MV-4-11 (cell line): Measurements from ENCODE around the gene NEO1.

Experiments
- DNase-seq: peaks from one replicate; lab custom pipeline; 2025; lab: John Stamatoyannopoulos, UW

Gene NEO1

DNA sequence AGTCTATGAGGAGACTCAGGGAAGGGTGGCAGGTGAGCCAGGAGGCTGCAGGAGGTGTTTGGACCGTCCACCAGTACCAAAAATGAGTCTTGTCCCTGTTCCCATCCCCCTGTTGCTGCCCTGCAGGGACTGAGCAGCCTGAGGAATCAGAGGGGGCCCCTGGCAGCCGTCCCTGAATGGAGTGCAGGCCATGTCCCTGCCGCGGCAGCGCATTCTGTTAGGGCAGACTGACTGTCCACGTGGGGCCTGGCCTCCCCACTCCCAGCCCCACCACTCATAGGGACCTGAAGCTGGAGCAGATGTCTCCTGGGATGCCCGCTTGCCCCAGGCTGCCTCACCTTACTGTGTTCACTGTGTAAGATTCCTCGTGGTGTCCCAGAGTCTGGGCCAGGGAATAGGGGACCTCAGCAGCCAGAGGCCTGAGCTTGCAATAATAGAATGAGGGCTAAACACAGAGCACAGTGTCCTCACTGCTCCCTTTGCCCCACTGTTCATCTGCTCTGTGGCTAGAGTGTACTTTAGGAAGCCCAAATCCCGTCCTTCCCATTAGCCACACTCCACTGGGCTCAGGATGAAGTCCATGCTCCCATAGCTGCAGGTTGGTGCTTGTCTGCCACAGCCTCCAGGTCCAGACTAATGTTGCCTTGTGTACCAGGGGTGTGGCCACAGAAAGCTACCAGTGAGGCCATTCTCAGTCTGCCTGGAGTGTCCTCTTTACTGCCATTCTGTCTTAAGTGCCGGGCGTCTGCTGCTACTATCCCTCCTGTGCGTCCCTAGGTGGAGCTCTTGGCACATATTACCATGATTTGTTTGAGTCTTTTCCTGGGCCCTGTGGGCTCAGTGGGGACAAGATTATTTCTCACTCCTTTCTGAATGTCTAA, 253.3 kb downstream of the NEO1 start:
- DNase-seq = peak; percentile 83

DNA sequence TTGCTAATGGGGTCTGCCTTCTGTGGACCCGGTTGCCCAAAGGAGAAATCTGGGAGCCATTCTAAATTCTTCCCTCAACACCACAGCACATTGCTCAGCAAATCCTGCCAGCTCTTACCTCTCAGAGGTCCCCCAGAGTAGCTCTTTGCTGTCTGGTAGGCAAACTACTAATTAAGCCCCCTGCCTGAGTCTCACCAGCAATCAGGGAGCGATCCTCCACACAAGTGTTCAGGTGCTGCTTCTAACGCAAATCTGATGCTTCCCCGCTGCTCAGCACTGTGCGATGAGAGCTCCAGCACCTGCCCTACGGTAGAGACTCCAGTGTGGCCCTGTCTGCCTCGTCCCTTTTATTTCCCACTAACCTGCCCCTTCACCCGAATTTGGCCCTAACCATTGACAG, 256.0 kb downstream of the NEO1 start:
- no peak for DNase-seq

DNA sequence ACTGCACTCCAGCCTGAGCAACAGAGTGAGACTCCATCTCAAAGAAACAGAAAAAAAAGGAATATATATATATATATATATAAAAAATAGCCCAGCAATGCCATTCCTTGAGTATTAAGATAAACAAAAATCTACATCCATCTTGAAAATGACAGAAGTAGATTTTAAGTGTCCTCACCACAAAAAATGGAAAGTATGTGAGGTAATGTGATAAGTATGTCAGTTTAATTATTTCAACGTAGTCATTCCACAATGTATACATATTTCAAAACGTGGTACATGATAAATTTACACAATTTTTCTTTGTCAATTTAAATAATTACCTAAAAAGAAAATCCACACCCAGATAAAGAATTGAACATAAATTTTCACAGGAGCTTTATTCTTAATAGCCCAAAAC, 261.6 kb downstream of the NEO1 start:
- DNase-seq = no peak

DNA sequence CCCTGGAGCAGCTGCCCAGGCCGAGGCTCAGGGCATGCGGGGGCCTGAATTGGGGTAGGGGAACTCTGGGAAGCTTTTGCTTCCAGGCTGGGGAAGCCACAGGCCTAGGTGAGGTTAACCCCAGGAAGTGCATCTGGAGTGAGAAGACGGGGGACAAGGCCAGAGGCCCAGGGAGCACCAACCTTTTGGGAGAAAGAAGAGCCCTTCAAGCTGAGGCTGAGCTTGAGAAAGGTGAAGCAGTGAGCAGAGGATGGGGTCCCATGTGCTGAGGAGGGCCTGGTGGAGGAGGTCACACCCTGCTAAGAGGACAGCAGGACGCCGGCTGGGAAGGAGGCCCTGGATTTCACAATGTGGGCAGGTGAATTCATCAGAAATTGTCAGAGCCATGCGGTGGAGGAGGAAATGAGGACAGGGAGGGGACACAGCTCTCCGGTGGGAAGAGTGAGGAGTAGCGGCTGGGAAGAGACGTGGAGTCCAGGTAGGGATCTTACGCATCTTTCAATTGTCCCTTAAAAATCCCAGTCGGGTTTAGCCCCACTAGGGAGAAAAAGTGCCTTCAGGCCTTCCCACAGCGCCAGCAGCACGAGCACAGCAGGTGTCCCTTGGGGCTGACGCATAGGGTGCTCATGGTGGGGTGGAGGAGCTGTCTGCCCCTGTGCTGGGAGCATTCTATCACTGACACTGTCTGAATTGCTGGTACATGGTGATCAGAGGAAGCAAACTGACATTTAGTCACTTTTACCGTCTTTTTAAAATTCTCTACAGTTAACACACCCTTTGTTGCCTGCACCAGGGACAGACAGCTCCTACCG, 265.6 kb downstream of the NEO1 start:
- DNase-seq = no peak

DNA sequence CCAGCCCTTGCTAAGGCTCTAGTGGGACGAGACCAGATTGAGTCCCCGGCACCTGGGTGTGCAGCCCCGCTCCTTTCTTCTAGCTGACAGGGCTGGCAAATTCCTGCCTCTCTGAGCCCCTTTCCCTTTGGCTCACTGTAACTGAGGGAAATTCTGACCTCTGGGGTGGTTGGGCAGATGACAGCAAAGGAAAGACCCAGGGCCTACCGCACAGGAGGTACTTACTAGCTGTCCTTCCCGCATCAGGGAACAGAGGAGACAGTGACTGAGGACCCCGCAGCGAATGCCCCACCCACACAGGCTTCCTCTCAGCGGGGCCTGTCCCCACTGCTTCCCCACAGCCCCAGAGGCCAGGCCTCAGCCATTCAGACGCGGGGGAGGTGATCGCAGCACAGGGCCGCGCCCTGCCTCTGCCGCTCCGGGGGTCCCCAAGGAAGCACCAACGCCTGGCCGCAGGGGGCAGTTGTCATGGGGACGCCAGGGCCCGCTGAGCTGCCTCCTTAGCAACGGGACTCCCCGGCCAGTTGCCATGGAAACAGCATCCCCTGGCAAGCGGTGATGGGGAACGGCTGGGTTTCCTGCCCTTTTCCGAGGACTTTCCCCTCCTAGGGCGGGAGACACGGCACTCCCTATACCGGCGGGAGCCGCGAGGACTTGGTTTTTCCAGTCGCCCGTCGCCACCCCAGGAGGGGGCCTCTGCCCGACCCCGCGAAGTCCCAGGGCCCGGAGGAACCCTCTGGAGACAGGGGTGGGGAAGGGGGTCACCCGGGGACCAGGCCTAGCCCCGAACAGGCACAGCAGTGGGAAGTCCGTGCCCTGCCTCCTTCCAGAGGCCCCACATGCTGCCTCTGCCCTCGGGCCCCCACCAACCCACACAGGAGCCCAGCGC, 266.4 kb downstream of the NEO1 start:
- no peak for DNase-seq

DNA sequence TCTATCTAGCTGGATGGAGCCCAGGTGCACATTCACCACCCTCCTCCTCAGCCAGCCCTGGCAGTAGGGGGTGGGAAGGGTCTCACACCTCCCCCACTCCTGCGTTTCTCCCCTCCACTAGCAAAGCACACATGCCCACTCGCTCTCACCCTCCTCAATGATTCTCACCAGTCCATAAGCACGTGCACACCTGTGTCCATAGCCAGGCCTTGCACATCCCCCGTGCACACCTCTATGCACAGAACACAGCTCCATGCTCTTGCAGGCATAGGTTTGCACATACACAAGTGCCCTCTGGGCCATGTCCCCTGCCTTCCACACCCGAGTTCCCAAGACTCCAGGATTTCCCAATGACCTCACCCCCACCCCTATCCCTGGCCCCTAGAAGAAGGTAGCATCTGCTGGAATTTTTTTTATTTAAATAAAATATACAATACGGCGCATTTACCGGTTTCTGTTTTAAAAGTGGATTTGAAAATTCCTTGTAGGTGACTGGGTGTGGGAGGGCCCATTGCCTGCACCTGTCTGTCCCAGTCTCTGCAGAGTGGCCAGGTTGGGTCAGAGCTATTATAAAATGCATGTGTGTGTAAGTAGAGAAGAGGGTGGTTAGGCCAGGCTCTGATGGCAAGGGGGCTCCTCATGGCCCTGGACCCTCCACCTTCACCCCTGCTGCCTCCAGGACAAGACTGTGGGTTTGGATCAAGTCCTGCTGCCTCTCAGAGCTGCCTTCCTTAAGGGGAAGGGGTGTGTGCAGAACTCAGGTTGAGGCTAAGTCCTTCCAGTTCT, 267.4 kb downstream of the NEO1 start:
- no peak for DNase-seq

DNA sequence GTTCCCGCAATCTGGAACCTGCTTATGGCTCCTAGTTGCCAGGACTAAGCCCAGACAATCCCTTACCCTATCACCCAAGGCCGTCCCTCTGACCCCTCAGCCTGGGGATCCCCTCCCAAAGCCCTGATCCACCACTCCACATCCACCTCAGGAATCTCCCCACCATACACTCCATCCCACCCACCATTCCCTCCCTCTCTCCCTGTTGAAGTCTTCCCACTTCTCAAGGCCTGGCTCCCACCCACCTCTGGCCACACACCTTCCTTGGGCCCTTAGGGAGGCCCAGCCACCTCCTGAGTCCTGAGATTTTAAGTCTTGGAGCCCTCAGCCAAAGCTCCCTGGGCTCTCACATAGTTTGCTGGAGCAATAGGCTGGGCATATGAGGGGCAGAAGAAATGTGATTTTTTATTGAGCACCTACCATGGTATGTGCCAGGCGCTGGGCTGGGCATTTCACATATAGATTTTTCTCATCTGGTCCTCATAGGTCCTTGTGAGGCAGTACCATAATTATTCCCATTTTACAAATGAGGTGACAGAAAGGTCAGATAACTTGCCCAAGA, 268.4 kb downstream of the NEO1 start:
- no peak for DNase-seq

DNA sequence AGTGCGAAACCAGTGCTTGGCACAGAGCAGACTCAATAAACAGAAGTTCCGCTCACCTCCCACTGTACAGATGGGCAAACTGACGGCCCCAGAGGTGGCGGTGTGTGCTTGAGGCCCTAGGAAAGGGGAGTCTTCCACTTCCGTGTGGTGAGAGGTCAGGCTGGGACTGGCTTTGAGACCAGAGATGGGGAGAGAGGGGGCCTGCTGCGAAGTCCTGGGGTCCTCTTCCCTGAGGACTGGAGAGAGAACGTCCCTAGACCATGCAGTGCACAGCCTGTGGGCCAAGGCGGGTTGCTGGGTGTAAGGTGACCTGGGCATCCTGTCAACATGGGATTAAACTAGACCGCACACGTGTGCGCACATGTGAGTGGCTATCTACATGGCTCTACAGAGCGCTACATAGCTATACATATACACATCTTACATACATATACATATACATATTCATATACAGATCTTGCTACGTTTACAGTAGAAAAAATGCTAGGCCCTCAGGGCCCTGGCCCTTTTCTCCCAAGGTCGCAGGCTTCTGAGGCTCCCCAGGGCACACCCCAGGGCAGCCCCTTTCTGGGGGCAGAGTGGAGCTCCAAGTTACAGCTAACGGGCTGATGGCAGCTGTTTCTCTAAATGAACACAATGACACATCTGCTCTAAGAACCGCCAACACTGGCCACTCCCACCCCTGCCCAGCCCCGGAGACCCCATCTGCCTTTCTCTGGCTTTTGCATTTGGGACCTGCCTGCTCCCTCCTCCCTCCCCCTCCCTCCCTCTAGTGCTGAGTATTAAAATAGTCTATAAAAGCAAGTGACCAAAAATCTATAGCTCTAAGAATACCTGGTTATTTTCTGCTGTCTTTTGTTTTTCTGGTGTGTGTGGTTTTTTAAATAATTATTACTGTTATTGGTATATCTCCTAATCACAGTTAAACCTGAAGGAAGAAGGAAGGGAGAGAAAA, 269.5 kb downstream of the NEO1 start:
- no peak for DNase-seq

DNA sequence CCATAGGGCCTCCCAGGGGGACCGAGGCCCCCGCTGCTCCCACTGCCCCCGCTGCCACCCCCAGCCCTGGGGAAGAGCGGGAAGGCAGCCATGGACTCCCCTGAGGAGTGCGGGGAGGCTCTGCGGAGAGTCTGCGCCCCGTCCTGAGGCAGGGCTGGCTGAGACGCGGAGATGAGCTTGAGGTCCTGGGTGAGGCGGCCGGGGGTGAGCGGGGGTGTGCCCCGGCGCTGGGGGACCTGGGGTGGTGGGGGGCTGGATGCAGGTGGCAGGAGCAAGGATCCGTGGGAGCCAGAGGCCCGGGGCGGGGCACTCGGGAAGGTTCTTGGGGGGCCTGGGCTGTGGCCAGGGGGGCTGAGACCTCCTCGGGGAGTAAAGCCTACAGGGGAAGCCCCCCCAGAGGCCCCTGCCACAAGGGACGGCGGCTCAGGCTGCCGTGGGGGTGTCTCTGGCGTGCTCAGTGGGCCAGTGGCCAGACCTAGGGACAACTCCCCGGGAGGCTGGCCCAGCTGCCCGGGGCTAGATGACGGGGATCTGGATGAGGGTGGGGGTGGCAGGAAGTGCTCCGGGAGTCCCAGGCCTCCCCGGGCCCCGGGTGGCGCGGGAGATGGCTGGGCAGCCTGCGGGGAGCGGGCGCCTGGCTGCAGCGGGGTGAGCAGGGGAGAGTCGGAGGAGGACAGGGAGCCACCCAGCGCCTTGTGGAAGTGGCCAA, 270.6 kb downstream of the NEO1 start:
- no peak for DNase-seq

DNA sequence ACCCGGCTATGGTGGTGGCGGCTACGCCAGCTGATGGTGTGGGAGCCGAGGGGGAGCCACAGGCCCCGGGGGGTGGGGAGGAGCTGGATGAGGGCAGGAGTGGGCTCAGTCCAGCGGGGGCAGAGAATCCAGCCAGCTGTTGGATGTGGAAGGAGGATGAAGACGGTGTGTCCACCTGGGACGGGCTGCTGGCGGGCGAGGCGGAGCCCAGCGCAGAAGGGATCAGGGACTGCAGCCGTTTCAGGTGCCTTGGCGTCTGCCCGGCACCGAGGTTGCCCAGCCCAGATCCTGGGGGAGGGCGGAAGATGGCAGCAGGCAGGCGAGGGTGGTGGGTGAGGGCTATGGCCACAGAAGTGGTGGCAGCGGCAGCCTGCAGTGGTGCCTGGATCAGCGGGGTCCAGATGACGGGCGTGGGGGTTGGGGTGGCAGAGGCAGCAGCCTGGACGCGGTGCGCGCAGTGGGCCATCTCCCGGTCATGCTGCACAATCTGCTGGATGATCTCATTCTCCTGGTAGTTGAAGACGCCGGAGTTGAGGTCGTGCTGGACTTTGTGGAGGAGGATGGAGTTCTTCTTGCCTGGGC, 271.2 kb downstream of the NEO1 start:
- no peak for DNase-seq

DNA sequence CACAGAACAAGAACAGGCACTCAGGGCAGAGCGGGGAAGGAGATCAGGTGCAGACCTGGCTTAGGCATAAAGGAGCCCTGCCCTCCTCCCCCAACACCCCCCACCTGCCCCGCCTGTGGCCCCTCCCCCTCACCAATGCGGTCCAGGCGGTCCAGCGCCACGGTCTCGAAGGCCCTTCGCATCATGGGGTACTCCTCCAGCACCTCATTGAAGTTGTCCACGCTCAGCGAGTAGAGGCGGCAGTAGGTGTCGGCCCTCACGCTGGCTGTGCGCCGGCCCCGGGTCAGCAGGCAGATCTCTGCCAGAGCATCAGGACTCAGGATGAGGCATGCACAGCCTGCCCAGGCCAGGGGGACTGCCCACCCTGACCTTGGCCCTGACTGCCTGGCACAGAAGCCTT, 271.7 kb downstream of the NEO1 start:
- no peak for DNase-seq

DNA sequence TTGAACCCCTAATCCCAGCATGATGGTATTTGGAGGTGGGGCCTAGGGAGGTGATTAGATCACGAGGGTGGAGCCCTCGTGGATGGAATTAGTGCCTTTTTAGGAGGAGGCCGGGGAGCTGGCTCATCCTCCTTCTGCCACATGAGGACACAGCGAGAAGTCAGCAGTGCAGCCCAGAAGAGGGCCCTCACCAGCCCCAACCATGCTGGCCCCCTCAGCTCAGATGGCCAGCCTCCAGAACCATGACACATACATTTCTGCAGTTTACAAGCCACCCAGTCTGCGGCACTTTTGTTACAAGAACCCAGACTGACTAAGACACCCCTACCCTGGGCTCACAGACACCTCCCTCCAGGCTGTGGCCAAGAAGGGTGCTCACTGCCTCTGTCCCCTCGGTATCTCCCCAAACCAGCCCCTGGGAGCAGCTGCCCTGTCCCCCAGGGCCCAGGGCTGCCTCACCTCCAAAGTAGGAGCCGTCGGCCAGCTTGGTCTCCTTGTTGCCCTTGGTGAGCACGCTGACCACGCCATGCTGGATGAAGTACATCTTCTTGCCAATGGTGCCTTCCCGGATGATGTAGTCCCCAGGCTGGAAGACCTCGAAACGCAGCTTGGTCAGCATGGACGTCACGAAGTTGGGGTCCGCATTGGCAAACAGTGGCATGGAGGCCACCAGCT, 272.4 kb downstream of the NEO1 start:
- DNase-seq = no peak

DNA sequence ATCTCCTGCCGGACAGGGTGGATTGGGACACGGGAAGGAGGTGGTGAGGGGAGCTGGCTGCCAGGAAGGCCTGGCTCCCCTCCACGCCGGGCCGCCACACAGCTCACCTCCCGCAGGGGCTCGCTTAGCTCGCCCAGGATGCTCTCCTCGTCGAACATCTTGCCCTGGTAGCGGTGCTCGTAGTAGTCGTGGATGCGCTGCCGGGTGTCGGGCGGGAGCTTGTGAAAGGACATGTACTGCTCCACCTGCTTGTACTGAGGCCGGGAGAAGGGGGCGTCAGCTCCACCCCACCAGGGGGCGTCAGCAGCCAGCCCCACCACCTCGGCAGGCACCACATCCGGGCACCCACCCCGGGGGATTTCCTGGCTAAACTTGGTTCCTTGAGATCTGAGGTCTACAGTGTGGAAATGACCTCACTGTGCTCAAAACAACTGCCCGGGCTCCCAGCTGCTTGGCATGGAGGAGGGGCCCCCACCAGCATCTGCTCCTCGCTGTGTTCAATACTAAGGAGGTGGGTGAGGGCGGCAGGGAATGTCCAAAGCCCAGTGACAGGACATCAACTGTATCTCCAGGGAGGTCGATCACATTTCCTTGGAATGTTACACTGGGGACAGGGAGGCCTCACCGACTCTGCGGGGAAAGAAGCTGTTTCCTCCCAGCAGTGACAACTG, 273.1 kb downstream of the NEO1 start:
- DNase-seq = peak; percentile 1

DNA sequence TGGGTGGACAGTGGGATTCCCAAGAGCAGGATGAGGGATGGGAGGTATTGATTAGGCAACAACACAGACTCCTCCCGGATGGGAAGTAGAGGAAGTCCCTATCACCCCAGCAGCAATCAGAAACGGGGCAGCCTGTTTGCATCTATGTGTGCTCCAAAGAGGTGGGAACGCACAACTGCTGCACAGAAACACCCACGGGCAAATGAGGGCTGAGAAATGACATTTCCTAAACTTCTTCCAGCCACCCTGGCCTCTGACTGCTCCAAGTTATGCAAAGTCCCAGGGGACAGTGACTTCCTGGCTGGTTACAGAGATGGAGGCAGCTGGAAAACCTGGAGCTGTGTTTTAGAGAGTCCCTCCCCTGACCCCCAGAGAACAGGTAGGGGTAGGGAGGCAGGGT, 273.9 kb downstream of the NEO1 start:
- DNase-seq = no peak

DNA sequence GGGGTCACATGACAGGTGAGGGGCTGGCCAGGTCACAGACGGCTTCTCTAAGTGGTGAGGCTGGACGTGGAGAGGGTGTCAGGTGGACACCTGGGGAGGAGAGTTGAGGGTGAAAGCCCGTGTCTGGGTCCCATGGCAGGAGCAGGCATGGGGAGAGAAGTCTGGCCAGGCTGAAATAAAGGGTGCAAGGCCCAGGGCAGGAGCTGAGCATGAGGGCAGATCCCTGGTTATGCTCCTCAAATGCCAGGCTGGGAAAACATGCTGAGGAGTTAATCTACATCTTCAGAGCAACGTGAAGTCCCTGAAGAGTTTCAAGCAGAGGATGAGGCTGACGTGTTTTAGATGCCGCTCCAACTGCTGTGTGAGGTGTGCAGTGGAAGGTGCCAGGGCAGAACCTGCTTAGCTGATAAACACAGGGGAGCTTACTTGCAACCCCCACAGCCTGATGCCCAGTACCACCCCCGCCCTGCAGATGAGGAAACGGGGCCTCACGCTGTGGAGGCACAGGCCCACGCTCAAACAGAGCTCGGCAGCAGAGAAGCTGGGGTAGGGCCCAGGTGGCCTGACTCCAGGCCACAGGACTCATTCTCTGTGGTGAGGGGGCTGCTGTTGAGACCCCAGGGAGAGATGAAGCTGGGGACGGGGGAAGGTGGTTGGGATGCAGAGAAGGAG, 276.0 kb downstream of the NEO1 start:
- DNase-seq = no peak

DNA sequence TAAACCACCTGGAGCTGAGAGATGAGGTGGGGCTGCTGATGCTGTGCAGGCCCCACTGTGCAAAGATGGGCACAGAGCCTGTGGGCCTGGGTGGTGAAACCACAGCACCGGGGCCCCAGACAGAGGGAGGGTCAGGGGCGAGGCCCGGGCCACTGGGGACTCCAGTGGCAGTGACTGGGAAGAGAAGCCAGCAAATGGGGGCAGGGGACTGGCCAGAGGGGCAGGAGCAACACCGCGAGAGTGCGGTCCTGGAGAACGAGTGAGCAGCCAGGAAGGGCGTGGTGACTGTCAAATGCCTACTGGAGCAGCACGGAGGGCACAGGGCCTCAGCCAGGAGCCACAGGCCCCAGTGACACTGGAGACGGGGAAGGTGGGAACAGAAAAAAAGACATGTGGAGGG, 276.7 kb downstream of the NEO1 start:
- DNase-seq = no peak

DNA sequence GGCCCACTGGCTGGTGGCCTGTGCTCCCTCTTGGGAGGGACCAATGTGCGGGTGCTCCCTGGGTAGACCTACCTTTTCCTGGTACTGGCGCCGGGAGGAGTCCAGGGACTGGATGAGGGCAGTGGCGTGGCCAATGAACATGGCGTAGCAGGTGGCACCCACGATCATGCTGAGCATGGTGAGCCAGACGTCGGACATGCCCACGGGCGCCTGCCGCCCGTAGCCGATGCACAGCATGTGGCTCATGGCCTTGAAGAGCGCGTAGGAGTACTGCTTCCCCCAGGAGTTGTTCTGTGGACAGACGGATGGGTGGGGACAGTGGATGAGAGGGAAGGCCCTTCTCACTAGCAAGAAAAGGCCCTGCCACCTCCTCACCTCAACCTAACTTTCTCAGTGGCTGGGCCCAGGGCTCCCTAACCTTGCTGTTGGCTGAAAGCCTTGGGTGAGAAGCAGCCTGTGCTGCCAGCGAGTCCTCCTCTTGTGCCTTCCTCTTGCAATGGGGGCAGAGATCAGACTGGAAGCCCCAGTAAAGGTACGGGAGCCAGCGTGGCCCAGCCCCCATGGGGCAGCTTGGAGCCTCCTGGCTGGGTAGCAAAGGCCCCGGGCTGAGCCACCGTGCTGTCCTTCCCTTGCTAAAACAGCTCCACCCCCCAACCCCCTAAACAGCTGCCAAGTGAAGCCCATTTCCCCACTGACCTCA, 277.4 kb downstream of the NEO1 start:
- DNase-seq = no peak
